ENCODE results near the gene NEMP1.
"Not testable (repeated sequence)": the region's sequence is repeated elsewhere in the genome, so short reads cannot be mapped to it uniquely, and the experiment has no call there.

Gene NEMP1

GRCh38 chr12:57025196-57025595, 53.4 kb downstream of the NEMP1 start:
- DNase-seq: no peak

GRCh38 chr12:57022324-57022723, 56.3 kb downstream of the NEMP1 start:
- DNase-seq: peak; percentile 46

DNA sequence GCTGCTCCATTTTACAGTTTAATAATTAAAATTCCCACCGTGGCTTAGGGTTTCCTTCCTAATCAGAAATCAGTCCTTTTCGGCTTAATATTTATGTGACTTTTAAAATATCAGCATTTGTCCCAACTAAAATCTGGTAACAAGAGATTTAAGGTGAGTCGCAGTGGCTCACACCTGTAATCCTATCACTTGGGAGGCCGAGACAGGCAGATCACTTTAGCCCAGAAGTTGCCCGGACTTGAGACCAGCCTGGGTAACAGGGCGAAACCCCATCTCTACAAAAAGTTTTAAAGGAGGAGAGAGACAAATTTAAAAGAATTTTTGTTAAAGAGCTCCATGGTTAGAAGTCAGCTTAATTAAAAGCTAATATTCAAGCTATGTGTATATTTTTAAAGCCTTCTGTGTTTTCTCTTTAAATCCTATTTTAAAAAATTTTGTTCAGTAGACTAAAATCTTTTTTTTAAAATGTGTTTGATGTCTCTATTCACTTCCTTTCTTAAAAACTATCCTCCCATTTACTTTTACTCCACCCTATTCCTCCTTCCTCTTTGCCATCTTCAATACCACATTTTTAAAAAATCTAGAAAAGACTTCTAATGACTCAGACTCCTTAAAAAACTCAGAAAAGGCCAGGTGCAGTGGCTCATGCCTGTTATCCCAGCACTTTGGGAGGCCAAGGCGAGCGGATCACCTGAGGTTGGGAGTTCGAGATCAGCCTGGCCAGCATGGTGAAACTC, 58.4 kb downstream of the NEMP1 start:
- no peak for DNase-seq

GRCh38 chr12:57018906-57019305, 59.7 kb downstream of the NEMP1 start:
- DNase-seq: no peak

DNA sequence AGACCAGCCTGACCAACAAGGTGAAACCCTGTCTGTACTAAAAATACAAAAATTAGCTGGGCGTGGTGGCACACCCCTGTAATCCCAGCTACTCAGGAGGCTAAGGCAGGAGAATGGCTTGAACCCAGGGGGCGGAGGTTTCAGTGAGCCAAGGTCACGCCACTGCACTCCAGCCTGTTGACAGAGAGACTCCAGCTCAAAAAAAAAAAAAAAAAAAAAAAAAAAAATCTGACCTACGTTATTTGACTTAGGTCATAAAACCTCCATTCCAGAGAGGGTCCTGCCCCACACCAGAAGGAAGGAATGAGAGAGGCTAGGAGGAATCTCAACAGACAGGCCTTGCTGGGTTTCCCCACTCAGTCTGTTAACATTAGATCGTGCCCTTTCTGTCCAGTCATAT, 60.2 kb downstream of the NEMP1 start:
- DNase-seq: not testable (repeated sequence)

- no peak for DNase-seq
Observed at GRCh38 chr12:57016348-57016747, 62.2 kb downstream of the NEMP1 start, which contains the start of gene TAC3. TSS of gene TAC3 (minus strand) at chr12:57016529. CDS start at chr12:57015797, 732 bp downstream.

GRCh38 chr12:57012600-57013465, 65.8 kb downstream of the NEMP1 start:
- DNase-seq: no peak

DNA sequence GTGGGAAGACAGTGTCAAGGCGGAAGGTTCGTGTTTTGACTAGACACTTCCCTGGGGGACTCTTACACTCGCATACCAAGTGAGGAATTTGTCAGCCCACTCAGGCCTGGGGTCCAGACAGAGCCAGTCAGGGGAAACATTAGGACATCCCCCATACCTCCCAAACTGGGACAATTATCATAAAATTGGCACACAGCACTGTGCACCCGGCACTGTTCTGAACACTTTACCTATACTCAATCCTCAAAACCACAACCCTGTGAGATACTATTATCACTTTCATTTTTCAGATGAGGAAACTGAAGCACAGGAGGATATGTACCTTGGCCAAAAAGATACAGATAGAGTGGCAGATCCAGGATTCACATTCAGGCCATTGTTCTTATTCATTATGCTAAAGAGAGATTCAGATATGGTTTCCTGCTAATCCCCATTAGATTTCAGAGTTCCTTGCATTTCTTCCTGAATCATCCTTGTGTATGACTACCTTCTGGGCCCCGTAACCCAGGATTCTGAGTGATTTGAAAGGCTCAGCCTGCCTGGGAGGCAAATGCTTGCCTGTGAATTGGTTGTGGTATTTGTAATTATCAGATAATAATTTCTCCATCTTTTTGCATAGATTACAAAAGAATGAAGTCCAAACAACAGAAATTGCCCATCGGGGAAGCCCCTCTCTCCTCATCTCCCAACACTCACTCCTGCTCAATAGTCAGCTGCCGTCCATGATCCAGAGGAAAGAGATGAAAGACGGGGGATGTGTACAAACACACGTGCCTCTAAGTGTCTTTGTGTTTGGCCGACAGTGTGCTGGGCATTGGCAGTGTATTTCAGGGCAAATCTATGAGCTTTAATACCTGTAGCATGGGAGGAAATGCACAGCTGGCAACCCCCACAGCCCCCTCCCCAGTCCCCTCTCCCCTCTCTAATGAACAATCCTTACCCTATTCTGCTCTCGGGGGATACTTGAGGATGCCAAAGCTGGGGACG, 66.9 kb downstream of the NEMP1 start:
- DNase-seq: no peak

- no peak for DNase-seq
Observed at GRCh38 chr12:57010627-57011247, 67.9 kb downstream of the NEMP1 start.

- DNase-seq: no peak
Observed at GRCh38 chr12:57009949-57010626, 68.5 kb downstream of the NEMP1 start.

- DNase-seq: peak; percentile 67
Observed at GRCh38 chr12:57008178-57008577, 70.4 kb downstream of the NEMP1 start.

- no peak for DNase-seq
Observed at GRCh38 chr12:57006809-57007475, 71.6 kb downstream of the NEMP1 start.

- peak; percentile 71 for DNase-seq
Observed at GRCh38 chr12:57005980-57006808, 72.4 kb downstream of the NEMP1 start, which contains the start of gene ZBTB39. TSS of gene ZBTB39 (minus strand) at chr12:57006546. CDS start at chr12:57004917, 1,629 bp downstream.

All from HCEC 1CT (cell line).